Heart left ventricle (tissue), 13 donors: ENCODE measurements around the gene BCL7B.
"Not testable (repeated sequence)": the region's sequence is repeated elsewhere in the genome, so short reads cannot be mapped to it uniquely, and the experiment has no call there.

Experiments
- CTCF ChIP-seq, 12 donors: fragments of 200-600 bp; sonication (generic) in 4 of 12; IDR thresholded peaks; one replicate each; pipeline versions ENCODE4 v1.5.0 to v1.8.0; 2018 to 2022; ENCODE audit warnings: antibody characterized with exemption in 12 of 12, mild to moderate bottlenecking in 5 of 12
- POLR2A ChIP-seq, 2 donors: fragments of 450-650 bp; IDR thresholded peaks; one replicate each; pipeline ENCODE4 v1.6.1; 2017; ENCODE audit warnings: antibody characterized with exemption in 2 of 2, mild to moderate bottlenecking in 2 of 2, moderate library complexity in 2 of 2
- donor health status: ischemic (EF 13 %, LVEDD 7.1; RV severe dilation, severe dysfunction).
- donor health status: DM: no; HTN: yes; CAD: no.
- donor health status: DM: no; HTN: no; CAD: no.
- donor health status: ischemic (EF 25% LVEDD 6.9; RV normal size, moderate dysfunction).
- donor health status: ischemic (EF 25% LVEDD 5.7; RV mildly dilated, moderate dysfunction).
- donor health status: ischemic (EF 35%, LVEDD 5.7; RV mildly dilated, moderate dysfunction).
- donor health status: nonischemic (EF 11% LVEDD 7.7; RV severe dilation, severe dysfunction).
- donor health status: DM: yes; HTN: yes; CAD: no.
- donor health status: PGD.
- donor health status: ischemic (EF 29% LVEDD 5.4; RV normal size, mild dysfunction).
- donor health status: nonischemic (EF 23%, LVEDD 6.1; RV moderate dilation, normal function).

GRCh38 chr7:73550093-73550492 lies 7.4 kb downstream of the BCL7B start:
- TF ChIP-seq CTCF, POLR2A (IDR thresholded peaks at IDR 0.05): not testable (repeated sequence)
